Right ventricle myocardium inferior (tissue), 1 donor: ENCODE results near the gene MRAS. TPM values are rescaled to one million over a fixed set of nuclear protein-coding genes. Genes with fewer than 3 reads are reported as not detected.
A peak's percentile ranks its signal among the peaks of the same experiment; 100 is the strongest.

Source experiments
- ATAC-seq: fragments of 200-7000 bp; cut with Tn5 transposase; one replicate; pipeline ENCODE4 v1.9.1; 2020; ENCODE audit warnings: mild to moderate bottlenecking, moderate library complexity
- DNase-seq: peaks from one replicate; pipeline ENCODE4 v3.0.0; 2021; ENCODE audit errors: missing footprints
- intact Hi-C: fragments of 100-400 bp; cut with DNase I; formaldehyde crosslinking; loops from one replicate; pipeline ENCODE4 v1.11.0; 2022
- long read RNA-seq: library from polyadenylated mRNA; unstranded; transcript quantifications from one replicate; pipeline ENCODE4 v2.0.0, GENCODE V29; 2021
- total RNA-seq: library from RNA; stranded (reverse); fragmentation: NEBNext Ultra II Directional; extraction: Animal tissue kit (Norgen Biotek cat#: 25700); gene quantifications from one replicate; pipeline ENCODE4 v1.2.1, GENCODE V29; 2021
- donor health status: DM: no; HTN: yes; CAD: no; lungs with severe emphysema.

The MRAS gene
- total RNA-seq, result 396 TPM
- long read RNA-seq, full-length matches to known transcripts, result 152 of 345 reads
- long read RNA-seq, partial matches to known transcripts, result 22 of 345 reads
- long read RNA-seq, other reads (novel, unspliced or antisense), result 171 of 345 reads

DNA sequence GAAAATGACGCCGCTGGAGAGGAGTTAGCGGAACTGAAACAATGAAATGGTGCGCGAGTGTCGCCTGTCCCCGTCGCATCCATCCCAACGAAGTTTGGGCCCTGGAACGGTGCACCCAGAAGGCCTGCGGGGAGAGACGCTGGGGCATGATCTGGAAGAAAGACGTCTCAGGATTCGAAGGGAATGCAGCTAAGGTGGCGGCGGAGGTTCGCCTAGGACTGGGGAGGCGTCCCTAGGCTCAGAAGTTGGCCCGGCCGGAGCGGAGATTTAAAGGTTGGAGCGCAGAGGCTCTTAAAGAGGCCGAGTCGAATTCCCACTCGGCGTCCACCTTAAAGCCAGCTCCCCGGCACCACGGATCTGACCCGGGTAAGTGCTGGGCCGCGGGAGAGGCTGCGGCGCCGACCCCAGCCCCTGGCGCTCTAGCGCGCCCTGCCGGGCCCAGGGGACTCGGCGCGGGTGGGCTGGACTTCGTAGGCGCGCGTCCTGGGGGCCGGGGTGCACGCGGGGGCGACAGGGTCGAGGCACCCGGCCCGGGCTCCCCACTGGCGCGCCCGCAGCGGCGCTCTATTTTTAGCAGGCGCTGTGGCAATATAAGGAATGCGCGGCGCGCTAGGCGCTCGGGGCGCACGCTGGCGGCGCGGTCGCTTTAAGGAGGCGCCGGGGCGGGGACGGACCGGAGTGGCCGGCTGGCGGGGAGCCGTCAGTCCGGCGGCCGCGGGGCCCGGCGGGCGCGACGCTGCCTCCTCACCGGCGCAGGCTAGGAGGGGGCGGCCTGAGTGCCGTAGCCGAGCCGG, at the start of gene MRAS:
Gene MRAS, plus strand, starts transcription at position 620 of the 794 bp plus-strand sequence. CDS start 24,305 bp downstream, outside the sequence.
- intact Hi-C loops, result loop anchor here (1.0 to 10.0 kb wide), 4 partner anchors 17 to 567 kb away; no protein-coding TSS in a partner anchor
- DNase-seq, result peak; percentile 88
- ATAC-seq, result peak; percentile 85

- DNase-seq (no peak), ATAC-seq (no peak)
- intact Hi-C loops, result no loop called here
These were observed 47.7 kb upstream of the MRAS start for GRCh38 chr3:138300647-138301046.

DNA sequence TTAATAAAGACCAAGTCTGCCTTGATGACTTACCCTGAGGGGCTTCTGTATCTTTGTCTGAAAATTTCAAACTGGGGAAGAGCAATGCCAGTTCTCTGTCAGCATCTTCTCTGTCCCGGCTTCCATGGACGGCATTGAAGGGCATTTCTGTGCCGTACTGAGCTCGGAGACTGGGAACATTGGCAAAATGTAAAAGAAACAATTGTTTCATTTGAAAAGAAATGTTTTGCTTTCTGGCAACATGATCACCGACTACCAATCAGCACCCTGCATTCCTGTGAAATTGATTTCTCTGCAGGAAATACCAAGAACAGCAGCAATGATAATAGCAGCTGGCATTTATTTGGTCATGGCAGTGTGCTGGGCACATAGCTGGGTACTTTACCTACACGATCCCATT, 44.9 kb upstream of the MRAS start:
- no peak for ATAC-seq
- intact Hi-C loops, result no loop called here
- DNase-seq, result no peak

DNA sequence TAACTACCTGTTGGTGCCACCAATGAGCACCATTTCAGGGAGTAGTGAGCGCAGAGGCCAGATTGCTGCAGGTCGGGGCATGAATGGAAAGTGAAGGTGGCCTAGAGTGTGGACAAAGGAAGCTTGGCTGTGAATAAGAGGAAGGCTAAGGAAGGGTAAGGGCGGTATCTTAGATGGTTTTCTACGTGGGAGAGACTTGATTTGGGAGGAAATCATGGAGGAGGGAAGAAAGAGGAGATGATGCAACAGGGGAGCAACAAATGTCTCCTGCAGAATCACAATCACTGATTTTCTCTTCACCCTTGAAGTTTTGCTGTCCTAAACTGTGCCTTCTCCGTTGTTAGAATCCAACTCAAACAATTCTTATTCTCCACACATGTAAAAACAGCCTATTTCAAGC, 40.5 kb upstream of the MRAS start:
- DNase-seq (no peak), ATAC-seq (no peak)
- intact Hi-C loops, result no loop called here

GRCh38 chr3:138308783-138309182, 39.6 kb upstream of the MRAS start:
- intact Hi-C loops, result no loop called here
- ATAC-seq, result no peak
- no peak for DNase-seq

- intact Hi-C loops, result no loop called here
- DNase-seq (no peak), ATAC-seq (no peak)
These were observed 37.9 kb upstream of the MRAS start for GRCh38 chr3:138310494-138310893.

GRCh38 chr3:138314751-138315150, 33.6 kb upstream of the MRAS start:
- DNase-seq (no peak), ATAC-seq (no peak)
- intact Hi-C loops, result no loop called here

DNA sequence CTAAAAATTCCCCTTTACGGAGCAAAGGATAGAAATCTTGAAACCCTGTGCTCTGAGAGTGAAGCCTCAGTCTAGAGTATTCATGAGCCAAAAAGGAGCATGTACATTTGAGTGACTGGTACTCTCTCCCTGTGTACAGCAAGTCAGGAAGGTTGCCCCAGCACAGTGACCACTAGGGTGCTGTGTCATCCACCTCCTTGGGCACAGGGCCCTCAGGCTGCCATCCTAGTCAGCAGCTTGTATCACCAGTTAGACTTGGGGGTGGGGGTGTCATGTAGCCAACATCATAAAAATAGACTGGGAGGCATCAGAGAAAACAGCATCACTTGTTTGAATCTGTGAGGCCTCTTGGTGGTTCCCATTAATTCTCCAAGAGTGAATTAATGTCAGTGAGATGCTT, 30.7 kb upstream of the MRAS start:
- ATAC-seq (no peak), DNase-seq (no peak)
- intact Hi-C loops, result no loop called here

DNA sequence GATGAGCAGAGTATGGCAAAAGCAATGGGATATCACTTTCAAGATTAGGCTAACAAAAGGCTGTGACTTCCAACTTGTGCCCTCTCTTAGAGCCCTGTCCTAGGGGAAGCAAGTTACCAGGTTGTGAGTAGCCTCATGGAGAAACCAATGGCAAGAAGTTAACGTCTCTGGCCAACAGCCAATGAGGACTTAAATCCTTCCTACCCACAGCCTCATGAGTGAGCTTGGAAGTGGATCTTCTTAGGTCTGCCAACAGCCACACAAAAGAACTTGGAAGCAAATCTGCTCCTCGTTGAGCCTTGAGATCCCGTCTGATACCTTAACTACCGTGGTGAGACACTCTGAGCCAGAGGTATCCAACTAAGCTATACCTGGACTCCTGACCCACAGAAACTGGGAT, 24.4 kb upstream of the MRAS start:
- ATAC-seq (no peak), DNase-seq (no peak)
- intact Hi-C loops, result no loop called here

DNA sequence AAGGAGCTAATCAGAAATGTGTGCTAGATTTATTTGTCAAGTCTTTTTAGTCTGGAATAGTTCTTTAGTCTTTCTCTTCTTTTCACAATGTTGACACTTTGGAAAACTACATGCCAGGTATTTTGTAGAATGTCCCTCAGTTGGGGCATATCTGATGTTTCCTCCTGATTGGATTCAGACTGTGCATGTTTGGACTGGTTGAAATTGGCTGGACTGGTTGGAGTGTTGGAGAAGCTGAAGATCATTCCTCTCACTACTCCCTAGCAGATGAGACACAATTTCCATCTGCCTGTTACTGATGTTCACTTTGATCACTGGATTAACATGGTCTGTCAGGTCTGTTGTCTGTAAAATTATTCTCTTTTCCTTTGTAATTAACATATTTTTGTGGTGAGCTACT, 22.4 kb upstream of the MRAS start:
- ATAC-seq (no peak), DNase-seq (no peak)
- intact Hi-C loops, result no loop called here

- ATAC-seq, result no peak
- intact Hi-C loops, result no loop called here
- DNase-seq, result no peak
These were observed 21.3 kb upstream of the MRAS start for GRCh38 chr3:138326866-138327595.

- intact Hi-C loops, result no loop called here
These were observed 20.5 kb upstream of the MRAS start for GRCh38 chr3:138327831-138328230.

DNA sequence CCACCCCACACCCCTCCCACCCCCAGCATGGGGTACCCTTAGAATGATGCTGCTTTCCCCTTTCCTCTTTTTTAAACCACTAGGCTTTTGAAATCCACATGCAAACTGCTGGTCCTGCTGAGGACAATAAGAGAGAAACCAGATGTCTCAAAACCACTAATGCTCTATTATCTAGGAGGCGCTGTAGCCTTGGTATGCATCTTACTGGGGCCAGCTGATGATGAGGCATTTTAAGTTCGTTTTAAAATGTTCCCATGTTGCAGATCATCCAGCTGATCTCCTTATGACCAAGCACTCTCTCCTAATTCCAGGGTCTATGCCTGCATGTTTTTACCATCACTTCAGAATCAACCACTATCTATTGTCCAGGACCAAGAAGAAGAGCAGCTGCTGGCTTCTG, 20.0 kb upstream of the MRAS start:
- intact Hi-C loops, result no loop called here
- no peak for ATAC-seq

More at GRCh38 chr3:138327831-138328230, 20.5 kb upstream of the MRAS start:
- DNase-seq (no peak), ATAC-seq (no peak)

DNA sequence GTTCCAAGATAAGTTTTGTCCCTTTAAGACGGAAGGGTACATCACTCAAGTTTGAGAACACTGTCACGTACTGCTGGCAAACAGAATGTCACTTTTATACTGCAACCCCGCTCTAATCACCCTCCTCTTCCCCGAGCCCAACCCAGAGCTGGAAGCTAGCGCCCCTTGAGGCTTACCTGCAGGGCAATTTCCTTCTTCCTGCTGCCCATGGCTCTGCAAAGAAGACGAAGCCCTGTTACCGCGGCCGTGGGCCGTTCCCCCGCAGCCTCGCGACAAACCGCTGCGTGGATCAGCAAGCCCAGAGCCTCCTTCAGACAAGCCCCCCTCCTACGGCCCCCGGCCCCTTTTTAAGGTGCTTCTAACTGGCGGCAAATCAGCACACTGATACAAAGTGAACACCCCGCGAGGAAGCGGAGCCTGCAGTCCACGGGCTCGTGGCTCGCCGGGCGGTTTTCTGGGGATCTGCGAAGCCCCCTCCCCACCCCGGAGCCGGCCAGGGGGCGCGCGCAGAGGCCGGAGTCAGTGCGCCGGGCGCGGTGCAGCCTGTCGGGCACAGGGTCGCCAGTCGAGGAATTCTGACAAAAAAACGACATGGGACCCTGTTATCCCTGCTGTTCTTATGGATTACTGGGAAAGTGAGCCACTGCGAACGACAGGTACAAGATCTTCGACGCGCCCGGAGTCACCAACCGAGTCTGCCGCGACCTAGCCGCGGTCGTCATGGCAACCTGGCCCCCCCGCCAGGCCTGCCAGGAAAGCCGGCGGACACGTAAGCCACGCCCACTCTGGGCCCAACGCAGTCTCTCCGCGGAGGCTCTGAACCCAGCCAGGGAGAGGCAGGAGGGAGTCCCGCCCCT, 19.0 kb upstream of the MRAS start, which contains the start of gene NME9:
Gene NME9, minus strand, starts transcription at position 725 of the 857 bp plus-strand sequence. Its CDS starts 516 bp downstream, at position 209.
- DNase-seq, result peak; percentile 93
- intact Hi-C loops, result no loop called here
- ATAC-seq, result peak; percentile 96

More for the DNA sequence above, 20.0 kb upstream of the MRAS start:
- DNase-seq, result no peak

DNA sequence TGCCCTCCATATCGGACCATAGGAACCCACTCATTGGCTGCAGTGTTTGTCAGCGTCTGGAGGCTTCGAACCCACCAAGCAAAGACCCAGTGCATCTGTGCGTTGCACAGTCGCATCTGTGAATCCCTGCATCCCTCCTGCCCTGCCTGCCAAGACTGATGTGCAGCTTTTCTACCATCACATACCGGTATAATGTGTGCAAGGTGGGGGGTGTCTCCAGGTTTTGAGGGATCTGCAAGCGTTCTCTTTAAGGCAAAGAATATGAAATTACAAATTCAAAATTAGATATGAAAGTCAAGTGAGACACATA, 18.4 kb upstream of the MRAS start:
- ATAC-seq (no peak), DNase-seq (no peak)
- intact Hi-C loops, result loop anchor here (5.0 kb wide), 1 partner anchor 87 kb away; no protein-coding TSS in a partner anchor

DNA sequence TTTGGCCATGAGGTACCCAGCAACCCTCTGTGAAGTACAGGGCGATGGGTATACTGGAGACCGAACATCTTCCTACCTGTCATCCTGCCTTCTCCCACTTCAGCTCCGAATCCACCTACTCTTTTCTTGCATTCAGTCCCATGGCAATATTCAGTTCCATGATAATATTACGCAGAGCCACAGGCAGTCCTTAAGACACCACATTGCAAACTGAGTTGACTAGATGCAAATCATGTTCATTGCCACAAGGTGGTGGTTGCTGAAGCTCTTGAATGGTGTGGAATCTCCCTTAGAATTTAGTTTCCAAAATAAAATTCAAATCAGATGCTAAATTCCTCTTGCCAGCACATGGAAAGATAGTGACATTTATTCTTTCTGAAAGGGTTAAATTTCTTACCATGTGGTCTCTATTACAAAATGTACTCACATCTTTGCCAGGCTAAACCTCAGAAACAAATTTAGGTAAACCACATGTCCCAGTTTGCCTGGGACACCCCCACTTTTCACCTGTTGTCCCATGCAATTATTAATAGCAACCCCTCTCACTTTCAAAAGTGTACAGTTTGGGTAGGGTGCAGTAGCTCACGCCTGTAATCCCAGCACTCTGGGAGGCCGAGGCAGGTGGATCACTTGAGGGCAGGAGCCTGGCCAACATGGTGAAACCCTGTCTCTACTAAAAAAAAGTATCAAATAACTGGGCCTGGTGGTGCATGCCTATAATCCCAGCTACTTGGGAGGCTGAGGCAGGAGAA, 17.1 kb upstream of the MRAS start:
- ATAC-seq, result no peak
- intact Hi-C loops, result loop anchor here (5.0 kb wide), 1 partner anchor 86 kb away; no protein-coding TSS in a partner anchor
- no peak for DNase-seq

- no peak for ATAC-seq
- intact Hi-C loops, result loop anchor here (5.0 kb wide), 1 partner anchor 85 kb away; no protein-coding TSS in a partner anchor
- DNase-seq, result no peak
These were observed 15.8 kb upstream of the MRAS start for GRCh38 chr3:138332472-138333073.

GRCh38 chr3:138334608-138335007, 13.8 kb upstream of the MRAS start:
- no peak for DNase-seq

More at GRCh38 chr3:138334608-138335007, 13.8 kb upstream of the MRAS start:
- no peak for ATAC-seq
- intact Hi-C loops, result loop anchor here (5.0 kb wide), 2 partner anchors 68 to 83 kb away; no protein-coding TSS in a partner anchor
